Smooth muscle cell (in vitro differentiated cells): ENCODE results near the gene TMEM86A. TPM values are rescaled to one million over a fixed set of nuclear protein-coding genes. Genes with fewer than 3 reads are reported as not detected.

ENCODE experiments used
- DNase-seq: peaks from one replicate; lab custom pipeline; 2025; ENCODE audit not compliant: unreplicated experiment; lab: John Stamatoyannopoulos, UW
- H2AFZ ChIP-seq: fragments of 200-600 bp; sonication (generic); 2 replicates; pipeline ENCODE4 v1.6.0; 2016; ENCODE audit warnings: antibody characterized with exemption, low read depth, mild to moderate bottlenecking
- H3F3A ChIP-seq: fragments of 200-600 bp; sonication (generic); 2 replicates; pipeline ENCODE4 v1.6.0; 2017; ENCODE audit warnings: antibody characterized with exemption, low read depth
- H3K27ac ChIP-seq: fragments of 200-600 bp; sonication (generic); 2 replicates; pipeline ENCODE4 v1.5.1; 2016; ENCODE audit warnings: low read depth, mild to moderate bottlenecking
- H3K27me3 ChIP-seq: fragments of 200-600 bp; sonication (generic); 2 replicates; pipeline ENCODE4 v1.6.1; 2016; ENCODE audit warnings: low read depth, mild to moderate bottlenecking
- H3K36me3 ChIP-seq: fragments of 200-600 bp; sonication (generic); 2 replicates; pipeline ENCODE4 v1.5.1; 2016; ENCODE audit warnings: low read depth
- H3K4me1 ChIP-seq: fragments of 200-600 bp; sonication (generic); 2 replicates; pipeline ENCODE4 v1.5.1; 2016; ENCODE audit warnings: low read depth
- H3K4me2 ChIP-seq: fragments of 200-600 bp; sonication (generic); 2 replicates; pipeline ENCODE4 v1.6.0; 2016; ENCODE audit warnings: mild to moderate bottlenecking
- H3K4me3 ChIP-seq: fragments of 200-600 bp; sonication (generic); 2 replicates; pipeline ENCODE4 v1.5.1; 2016; ENCODE audit warnings: mild to moderate bottlenecking
- H3K79me2 ChIP-seq: fragments of 200-600 bp; sonication (generic); 2 replicates; pipeline ENCODE4 v1.6.0; 2016; ENCODE audit warnings: low read depth, mild to moderate bottlenecking
- H3K9ac ChIP-seq: fragments of 200-600 bp; sonication (generic); 2 replicates; pipeline ENCODE4 v1.6.0; 2016; ENCODE audit warnings: low read depth
- H3K9me3 ChIP-seq: fragments of 200-600 bp; sonication (generic); replicated peaks from 2 replicates; pipeline ENCODE4 v1.5.1; 2016; ENCODE audit warnings: low read depth
- H4K20me1 ChIP-seq: fragments of 200-600 bp; sonication (generic); 2 replicates; pipeline ENCODE4 v1.6.0; 2016; ENCODE audit warnings: low read depth
- WGBS: methylation state at CpG from one replicate; pipeline ENCODE4 v1.1.7; 2016; ENCODE audit warnings: low lambda C conversion rate; 5-methylcytosine and 5-hydroxymethylcytosine counted together
- polyA plus RNA-seq: library from polyadenylated mRNA; unstranded; fragments of >200 nt; fragmentation: Nextera tagmentation; extraction: Ambion mirVana; gene quantifications from 2 replicates; pipeline ENCODE4 v1.2.1, GENCODE V29; 2016
- total RNA-seq: library from RNA; depleted of rRNA; stranded (reverse); fragments of >200 nt; gene quantifications from 2 replicates; pipeline ENCODE4 v1.2.3, GENCODE V29; 2014
- TF ChIP-seq, protein P1 (sequence below): fragments of 200-600 bp; sonication (generic); IDR thresholded peaks from 2 replicates; pipeline ENCODE4 v1.5.1; 2017; ENCODE audit warnings: borderline replicate concordance, mild to moderate bottlenecking, antibody characterized with exemption; ENCODE audit not compliant: insufficient read depth, poor library complexity, severe bottlenecking

The TMEM86A gene
- total and polyA plus RNA-seq, 2 experiments from 2014 or later: 1.2 to 2.6 TPM

DNA sequence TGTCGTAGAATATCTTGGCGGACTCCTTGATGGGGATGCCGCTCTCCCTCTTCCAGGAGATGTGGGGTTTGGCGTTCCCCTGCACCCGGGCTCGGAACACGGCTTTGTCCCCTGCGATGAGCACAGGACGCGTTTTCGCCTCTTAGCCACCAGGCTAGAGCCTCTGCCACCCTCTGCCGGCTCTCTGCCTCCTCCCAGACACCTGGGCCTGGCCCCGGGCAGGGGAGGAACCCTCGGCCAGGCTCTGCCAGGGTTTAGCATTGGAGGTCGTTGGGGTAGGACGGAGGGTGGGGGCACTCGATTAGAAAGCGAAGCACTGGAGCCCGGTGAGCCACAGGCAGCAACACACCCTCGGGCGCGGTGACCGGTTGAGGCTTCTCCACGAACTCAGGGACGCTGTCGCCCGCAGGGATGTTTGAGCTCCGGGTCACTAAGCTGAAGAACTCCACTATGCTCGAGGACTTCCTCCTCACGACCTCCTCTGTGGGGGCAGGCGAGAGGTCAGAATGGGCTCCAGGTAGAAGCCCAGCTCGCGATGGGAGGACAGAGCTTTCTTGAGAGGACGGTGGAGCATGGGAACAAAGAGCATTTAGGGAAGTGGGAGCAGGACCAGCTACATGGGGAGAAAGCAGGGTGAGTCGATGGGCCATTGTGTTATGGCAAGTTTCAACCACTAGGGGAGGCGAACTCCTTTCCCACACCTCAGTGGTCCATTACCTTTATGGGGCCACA, 23.1 kb downstream of the TMEM86A start:
- H2AFZ ChIP-seq: peak overlapping the region; percentile 89
- H4K20me1 ChIP-seq: no peaks in the 10 kb centered on the region
- peaks cover 3% of the 10 kb centered on the region for H3K27me3 ChIP-seq
- peak overlapping the region; percentile 64 for H3K4me3 ChIP-seq
- H3K79me2 ChIP-seq: no peaks in the 10 kb centered on the region
- H3K9me3 ChIP-seq: no peaks in the 10 kb centered on the region
- H3K27ac ChIP-seq: peak overlapping the region; percentile 1
- peak; percentile 64 for DNase-seq
- peak overlapping the region; percentile 14 for H3K9ac ChIP-seq
- peaks cover 3% of the 10 kb centered on the region for H3K4me1 ChIP-seq
- WGBS: 2% methylated on average over 35 of the region's 36 CpGs
- no peaks in the 10 kb centered on the region for H3K36me3 ChIP-seq
- peaks cover 7% of the 10 kb centered on the region for H3F3A ChIP-seq
- TF ChIP-seq, protein P1, sequence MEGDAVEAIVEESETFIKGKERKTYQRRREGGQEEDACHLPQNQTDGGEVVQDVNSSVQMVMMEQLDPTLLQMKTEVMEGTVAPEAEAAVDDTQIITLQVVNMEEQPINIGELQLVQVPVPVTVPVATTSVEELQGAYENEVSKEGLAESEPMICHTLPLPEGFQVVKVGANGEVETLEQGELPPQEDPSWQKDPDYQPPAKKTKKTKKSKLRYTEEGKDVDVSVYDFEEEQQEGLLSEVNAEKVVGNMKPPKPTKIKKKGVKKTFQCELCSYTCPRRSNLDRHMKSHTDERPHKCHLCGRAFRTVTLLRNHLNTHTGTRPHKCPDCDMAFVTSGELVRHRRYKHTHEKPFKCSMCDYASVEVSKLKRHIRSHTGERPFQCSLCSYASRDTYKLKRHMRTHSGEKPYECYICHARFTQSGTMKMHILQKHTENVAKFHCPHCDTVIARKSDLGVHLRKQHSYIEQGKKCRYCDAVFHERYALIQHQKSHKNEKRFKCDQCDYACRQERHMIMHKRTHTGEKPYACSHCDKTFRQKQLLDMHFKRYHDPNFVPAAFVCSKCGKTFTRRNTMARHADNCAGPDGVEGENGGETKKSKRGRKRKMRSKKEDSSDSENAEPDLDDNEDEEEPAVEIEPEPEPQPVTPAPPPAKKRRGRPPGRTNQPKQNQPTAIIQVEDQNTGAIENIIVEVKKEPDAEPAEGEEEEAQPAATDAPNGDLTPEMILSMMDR: peak; percentile 66
- H3K4me2 ChIP-seq: peak overlapping the region; percentile 89

DNA sequence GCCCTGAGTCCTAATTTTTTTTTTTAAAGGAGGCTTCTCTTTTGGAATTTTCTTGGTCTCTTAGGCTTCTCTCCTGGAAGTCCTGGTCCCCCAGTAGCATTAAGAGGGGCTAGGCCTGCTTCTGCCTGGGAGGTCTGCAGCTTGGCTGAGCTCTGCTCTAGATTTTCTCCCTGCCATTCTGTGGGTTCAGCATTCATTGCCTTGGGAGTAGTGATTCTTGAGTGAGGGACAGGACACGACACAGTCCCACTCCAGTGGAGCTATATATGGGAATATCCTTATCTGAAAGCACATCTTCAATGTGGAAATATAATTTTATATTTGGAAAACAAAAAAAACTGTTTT, 23.7 kb downstream of the TMEM86A start:
- peak overlapping the region; percentile 89 for H2AFZ ChIP-seq
- H3K9ac ChIP-seq: no peak overlapping the region
- H3F3A ChIP-seq: peaks cover 7% of the 10 kb centered on the region
- H3K36me3 ChIP-seq: no peaks in the 10 kb centered on the region
- TF ChIP-seq, protein P1: no peak
- H3K27ac ChIP-seq: no peak overlapping the region
- no peaks in the 10 kb centered on the region for H3K27me3 ChIP-seq
- DNase-seq: no peak
- 54% methylated on average over 1 of the region's 1 CpG for WGBS
- peak overlapping the region; percentile 64 for H3K4me3 ChIP-seq
- no peaks in the 10 kb centered on the region for H4K20me1 ChIP-seq
- peak overlapping the region; percentile 89 for H3K4me2 ChIP-seq
- H3K9me3 ChIP-seq: no peaks in the 10 kb centered on the region
- H3K79me2 ChIP-seq: no peaks in the 10 kb centered on the region
- H3K4me1 ChIP-seq: peaks cover 3% of the 10 kb centered on the region

DNA sequence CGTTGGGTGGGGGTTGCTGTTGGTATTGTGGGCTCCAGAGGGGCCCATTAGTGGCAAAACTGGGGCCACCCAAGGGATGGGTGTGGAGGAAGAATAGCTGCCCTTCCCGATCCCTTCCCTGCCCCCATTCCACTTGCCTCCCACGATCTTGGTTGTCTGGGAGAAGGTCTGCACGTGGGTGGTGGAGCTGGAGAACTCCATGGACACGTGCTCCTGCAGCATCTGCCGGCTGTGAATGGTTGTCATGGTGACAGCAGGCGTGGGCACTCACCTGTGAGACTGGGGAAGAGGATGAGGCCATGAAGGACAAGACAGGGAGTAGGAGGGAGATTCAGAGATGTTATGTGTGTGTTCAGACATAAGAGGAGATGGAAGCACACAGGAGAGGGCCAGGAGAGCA, 25.4 kb downstream of the TMEM86A start:
- Histone ChIP-seq H2AFZ (no peak overlapping the region), H3K4me2 (no peak overlapping the region), H3K9me3 (no peaks in the 10 kb centered on the region), H3K79me2 (no peaks in the 10 kb centered on the region), H3K27me3 (no peaks in the 10 kb centered on the region), H3K4me1 (peaks cover 3% of the 10 kb centered on the region), H3K27ac (no peak overlapping the region), H3K4me3 (no peak overlapping the region), H3K36me3 (no peaks in the 10 kb centered on the region), H4K20me1 (no peaks in the 10 kb centered on the region), H3F3A (peaks cover 7% of the 10 kb centered on the region), H3K9ac (no peak overlapping the region)
- 57% methylated on average over 7 of the region's 7 CpGs for WGBS
- no peak for DNase-seq
- TF ChIP-seq, protein P1: no peak

DNA sequence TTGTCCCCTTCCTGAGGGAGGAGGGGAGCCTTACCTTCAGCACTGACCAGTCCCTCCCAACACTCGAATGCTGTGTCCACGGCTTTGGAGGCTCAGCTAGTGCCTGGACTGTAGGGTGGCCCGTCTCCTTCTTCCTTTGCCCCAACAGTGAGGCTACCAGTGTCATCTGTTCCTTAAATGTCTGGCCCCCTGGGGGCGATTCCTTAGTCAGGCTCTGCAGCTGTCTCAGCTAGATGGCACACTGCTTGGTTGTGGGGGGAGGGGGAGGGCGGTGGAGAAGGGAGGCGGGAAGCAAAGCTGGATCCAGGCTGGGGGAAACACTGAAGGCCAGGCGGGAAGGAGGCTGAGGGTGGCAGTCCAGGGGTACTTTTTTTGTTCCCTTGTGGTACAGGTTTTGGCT, 27.5 kb downstream of the TMEM86A start, which contains the start of gene IGSF22:
Gene IGSF22, minus strand, starts transcription at position 149 of the 400 bp plus-strand sequence. CDS start 1,952 bp downstream, outside the sequence.
- no peak within 1 kb of the TSS for H2AFZ ChIP-seq
- H3K4me1 ChIP-seq: peaks cover 3% of the 10 kb centered on the region
- no peaks in the 10 kb centered on the region for H3K79me2 ChIP-seq
- H3K9ac ChIP-seq: no peak within 1 kb of the TSS
- no peak within 1 kb of the TSS for H3K4me2 ChIP-seq
- H3K27me3 ChIP-seq: no peaks in the 10 kb centered on the region
- no peak for DNase-seq
- WGBS: 48% methylated on average over 7 of the region's 7 CpGs
- no peaks in the 10 kb centered on the region for H3F3A ChIP-seq
- no peak within 1 kb of the TSS for H3K4me3 ChIP-seq
- no peaks in the 10 kb centered on the region for H3K36me3 ChIP-seq
- no peak within 1 kb of the TSS for H3K27ac ChIP-seq
- H4K20me1 ChIP-seq: no peaks in the 10 kb centered on the region
- H3K9me3 ChIP-seq: no peaks in the 10 kb centered on the region
- TF ChIP-seq, protein P1: no peak
